Measurements from ENCODE around the gene CHRNA4. TPM values are rescaled to one million over a fixed set of nuclear protein-coding genes. Genes with fewer than 3 reads are reported as not detected.

Gene CHRNA4
- total RNA-seq, 1 donor from 2014 or later: not detected

DNA sequence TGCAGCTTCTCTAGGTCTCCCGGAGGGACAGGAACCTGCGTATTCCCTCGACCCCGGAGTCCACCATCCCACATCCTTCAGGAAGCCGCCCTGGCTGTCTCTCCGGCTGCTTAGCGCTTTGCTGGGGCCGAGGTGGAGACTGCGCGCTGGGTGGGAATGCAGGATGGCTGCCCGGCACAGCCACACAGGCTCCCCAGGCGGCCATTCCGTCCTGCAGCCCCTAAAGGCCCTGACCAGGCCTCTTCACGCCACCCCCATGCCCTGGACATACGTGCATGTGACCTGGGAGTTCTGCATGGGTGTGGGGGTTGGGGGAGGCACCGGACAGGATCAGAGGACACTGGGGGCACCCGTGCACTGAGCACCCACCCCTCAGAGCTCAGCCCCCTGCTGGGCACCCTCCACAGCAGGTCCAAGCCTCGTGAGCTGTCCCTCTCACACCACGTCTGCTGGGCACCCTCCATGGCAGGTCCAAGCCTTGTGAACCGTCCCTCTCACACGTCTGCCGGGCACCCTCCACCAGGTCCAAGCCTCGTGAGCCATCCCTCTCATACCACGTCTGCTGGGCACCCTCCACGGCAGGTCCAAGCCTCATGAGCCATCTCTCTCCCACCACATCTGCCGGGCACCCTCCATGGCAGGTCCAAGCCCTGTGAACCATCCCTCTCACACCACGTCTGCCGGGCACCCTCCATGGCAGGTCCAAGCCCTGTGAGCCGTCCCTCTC is 40.4 kb upstream of the CHRNA4 start:
- no peak overlapping the region for H3K27ac Mint-ChIP-seq (ENCODE audit: unreplicated experiment)
- no peak overlapping the region for H3K4me3 Mint-ChIP-seq (ENCODE audit: unreplicated experiment)
- no peak for DNase-seq (ENCODE audit: extremely low spot score, unreplicated experiment)
- TF ChIP-seq, protein P1, sequence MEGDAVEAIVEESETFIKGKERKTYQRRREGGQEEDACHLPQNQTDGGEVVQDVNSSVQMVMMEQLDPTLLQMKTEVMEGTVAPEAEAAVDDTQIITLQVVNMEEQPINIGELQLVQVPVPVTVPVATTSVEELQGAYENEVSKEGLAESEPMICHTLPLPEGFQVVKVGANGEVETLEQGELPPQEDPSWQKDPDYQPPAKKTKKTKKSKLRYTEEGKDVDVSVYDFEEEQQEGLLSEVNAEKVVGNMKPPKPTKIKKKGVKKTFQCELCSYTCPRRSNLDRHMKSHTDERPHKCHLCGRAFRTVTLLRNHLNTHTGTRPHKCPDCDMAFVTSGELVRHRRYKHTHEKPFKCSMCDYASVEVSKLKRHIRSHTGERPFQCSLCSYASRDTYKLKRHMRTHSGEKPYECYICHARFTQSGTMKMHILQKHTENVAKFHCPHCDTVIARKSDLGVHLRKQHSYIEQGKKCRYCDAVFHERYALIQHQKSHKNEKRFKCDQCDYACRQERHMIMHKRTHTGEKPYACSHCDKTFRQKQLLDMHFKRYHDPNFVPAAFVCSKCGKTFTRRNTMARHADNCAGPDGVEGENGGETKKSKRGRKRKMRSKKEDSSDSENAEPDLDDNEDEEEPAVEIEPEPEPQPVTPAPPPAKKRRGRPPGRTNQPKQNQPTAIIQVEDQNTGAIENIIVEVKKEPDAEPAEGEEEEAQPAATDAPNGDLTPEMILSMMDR (IDR thresholded peaks at IDR 0.05): no peak
- no peaks in the 10 kb centered on the region for H3K27me3 Mint-ChIP-seq (ENCODE audit: unreplicated experiment)
- no peaks in the 10 kb centered on the region for H3K4me1 Mint-ChIP-seq (ENCODE audit: unreplicated experiment)
- no peaks in the 10 kb centered on the region for H3K36me3 Mint-ChIP-seq (ENCODE audit: unreplicated experiment)
- no peaks in the 10 kb centered on the region for H3K9me3 Mint-ChIP-seq (ENCODE audit: unreplicated experiment)

DNA sequence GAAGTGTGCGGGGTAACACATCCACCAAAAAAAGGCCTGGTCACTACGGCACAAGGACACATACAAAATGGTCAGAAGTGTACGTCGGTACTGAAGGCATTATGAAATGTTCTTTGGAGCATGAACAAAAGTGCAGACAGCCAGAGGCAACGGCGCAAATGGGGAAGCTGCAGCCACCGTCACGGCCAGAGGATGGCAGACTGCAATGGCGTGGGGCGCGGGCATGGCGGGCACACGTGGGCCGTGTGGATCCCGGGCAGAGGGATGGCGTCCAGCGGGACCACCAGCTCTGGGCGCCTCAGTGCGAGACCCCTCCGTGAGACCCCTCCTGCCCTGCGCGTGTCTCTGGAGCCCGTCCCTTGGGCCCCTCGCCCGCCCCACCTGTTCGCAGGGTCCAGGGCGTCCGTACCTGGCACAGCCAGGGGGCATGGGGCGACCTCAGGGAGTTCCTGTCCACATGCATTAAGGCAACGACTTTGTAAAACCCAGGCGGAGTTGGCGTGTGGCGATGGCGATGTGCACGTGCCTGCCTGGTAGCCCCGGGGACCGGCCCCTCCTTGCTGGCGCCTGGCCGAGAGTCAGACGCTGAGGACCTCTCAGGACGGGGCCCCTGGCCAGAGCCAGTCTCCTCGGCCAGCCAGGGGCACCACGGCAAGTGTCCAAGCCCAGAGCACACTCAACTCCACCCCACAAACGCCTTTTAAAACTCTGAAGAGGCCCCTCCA is 39.5 kb upstream of the CHRNA4 start:
- TF ChIP-seq, protein P1 (IDR thresholded peaks at IDR 0.05): no peak
- Mint-ChIP-seq H3K27me3 (ENCODE audit: unreplicated experiment) (no peaks in the 10 kb centered on the region), H3K4me1 (ENCODE audit: unreplicated experiment) (no peaks in the 10 kb centered on the region), H3K9me3 (ENCODE audit: unreplicated experiment) (no peaks in the 10 kb centered on the region), H3K27ac (ENCODE audit: unreplicated experiment) (no peak overlapping the region), H3K36me3 (ENCODE audit: unreplicated experiment) (no peaks in the 10 kb centered on the region), H3K4me3 (ENCODE audit: unreplicated experiment) (no peak overlapping the region)
- no peak for DNase-seq (ENCODE audit: extremely low spot score, unreplicated experiment)

DNA sequence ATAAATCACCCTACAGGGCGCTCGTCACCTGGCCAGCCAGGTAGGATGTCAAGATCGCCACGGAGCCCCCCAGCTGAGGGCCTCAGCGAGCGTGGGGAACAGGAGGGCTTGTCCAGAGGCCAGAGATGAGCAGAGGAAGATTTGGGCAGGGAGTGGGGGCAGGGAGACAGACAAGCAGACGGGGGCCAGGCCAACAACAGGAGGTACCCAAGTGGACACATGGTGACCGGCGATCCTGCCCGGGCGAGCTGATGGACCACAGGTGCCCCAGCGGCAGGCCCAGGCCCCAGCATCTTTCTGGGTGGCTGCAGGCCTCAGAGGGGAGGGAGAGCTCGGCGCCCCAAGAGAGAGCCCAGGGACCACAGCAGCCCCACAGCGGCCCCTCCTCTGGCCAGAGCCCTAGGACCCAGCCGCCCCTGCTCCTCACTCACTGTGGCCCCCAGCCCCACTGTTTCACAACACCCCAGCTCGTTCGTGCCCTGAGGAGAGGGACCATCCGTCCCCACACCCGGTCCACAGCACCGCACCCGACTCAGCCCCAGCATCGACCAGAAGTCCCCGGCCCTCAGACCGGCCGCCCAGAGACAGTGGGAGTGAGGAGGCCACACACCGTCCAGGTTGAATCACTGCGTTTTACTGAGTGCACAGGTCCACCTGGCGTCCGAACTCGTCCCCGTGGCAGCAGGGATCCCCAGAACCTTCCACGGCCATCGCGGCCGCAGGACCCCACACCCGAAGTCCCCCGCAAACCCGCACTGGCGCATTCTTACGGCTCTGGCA is 38.6 kb upstream of the CHRNA4 start:
- no peaks in the 10 kb centered on the region for H3K36me3 Mint-ChIP-seq (ENCODE audit: unreplicated experiment)
- DNase-seq (ENCODE audit: extremely low spot score, unreplicated experiment): no peak
- TF ChIP-seq, protein P1 (IDR thresholded peaks at IDR 0.05): no peak
- no peak overlapping the region for H3K4me3 Mint-ChIP-seq (ENCODE audit: unreplicated experiment)
- H3K27me3 Mint-ChIP-seq (ENCODE audit: unreplicated experiment): no peaks in the 10 kb centered on the region
- no peaks in the 10 kb centered on the region for H3K4me1 Mint-ChIP-seq (ENCODE audit: unreplicated experiment)
- no peaks in the 10 kb centered on the region for H3K9me3 Mint-ChIP-seq (ENCODE audit: unreplicated experiment)
- no peak overlapping the region for H3K27ac Mint-ChIP-seq (ENCODE audit: unreplicated experiment)

DNA sequence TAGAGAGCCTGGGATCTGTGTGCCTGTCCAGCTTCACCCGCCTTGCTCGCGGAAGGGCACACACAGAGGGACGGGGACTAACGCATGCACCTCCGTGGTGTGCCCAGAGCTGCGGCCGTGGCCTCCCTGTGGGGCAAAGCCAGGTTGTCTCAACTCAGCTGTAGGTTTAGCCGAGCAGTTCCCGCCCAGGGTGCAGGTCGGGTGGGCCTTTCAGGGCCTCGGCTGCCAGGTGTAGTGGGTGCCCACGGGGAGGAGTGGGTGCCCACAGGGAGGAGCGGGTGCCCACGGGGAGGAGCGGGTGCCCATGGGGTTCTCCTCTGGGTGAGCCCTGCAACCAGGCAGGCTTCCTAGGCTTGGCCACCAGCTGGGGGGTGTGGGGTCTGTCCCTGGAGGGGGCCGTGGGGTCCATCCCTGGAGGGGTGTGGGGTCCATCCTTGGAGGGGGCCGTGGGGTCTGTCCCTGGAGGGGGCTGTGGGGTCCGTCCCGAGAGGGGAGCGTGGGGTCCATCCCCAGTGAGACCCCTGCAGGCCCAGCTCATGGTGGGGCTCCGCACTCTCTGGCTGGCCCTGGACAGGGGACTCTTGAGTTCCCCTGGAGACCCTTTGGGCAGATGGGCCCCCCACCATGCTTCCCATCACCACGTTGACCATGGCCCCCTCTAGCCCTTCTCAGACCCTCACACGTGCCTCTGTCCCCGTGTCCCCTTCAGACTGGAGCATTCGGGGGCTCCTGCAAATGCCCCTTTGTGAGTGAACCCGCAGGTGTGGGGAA is 37.8 kb upstream of the CHRNA4 start:
- TF ChIP-seq, protein P1 (IDR thresholded peaks at IDR 0.05): no peak
- no peaks in the 10 kb centered on the region for H3K4me1 Mint-ChIP-seq (ENCODE audit: unreplicated experiment)
- DNase-seq (ENCODE audit: extremely low spot score, unreplicated experiment): no peak
- no peak overlapping the region for H3K4me3 Mint-ChIP-seq (ENCODE audit: unreplicated experiment)
- no peak overlapping the region for H3K27ac Mint-ChIP-seq (ENCODE audit: unreplicated experiment)
- no peaks in the 10 kb centered on the region for H3K36me3 Mint-ChIP-seq (ENCODE audit: unreplicated experiment)
- H3K27me3 Mint-ChIP-seq (ENCODE audit: unreplicated experiment): no peaks in the 10 kb centered on the region
- H3K9me3 Mint-ChIP-seq (ENCODE audit: unreplicated experiment): no peaks in the 10 kb centered on the region
